ENCODE results near the gene LSG1. TPM values are rescaled to one million over a fixed set of nuclear protein-coding genes. Genes with fewer than 3 reads are reported as not detected.

Gene LSG1
- total RNA-seq, 4 donors from 2014 or later: 42.9 to 120 (median 81.9) TPM

DNA sequence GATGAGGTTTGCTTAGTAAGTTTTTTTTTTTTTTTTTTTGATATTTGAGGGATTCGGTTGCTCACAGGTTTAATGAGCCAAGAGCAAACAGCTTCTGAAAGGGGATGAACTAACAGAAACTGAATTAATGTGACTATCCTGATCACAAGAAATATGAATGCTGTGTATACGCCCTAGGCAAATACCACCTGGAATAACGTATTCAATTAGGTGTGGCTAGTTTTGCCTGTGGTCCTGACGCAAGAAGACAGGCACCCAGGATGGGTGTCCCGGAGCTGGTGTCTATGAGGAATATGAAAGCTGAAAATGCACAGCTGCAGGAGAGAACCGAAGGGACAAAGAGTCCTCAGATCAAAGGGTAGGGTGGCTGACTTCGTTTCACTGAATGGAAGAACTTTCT is 14.6 kb downstream of the LSG1 start:
- no peak for TF ChIP-seq POLR2A (IDR thresholded peaks at IDR 0.05)
- TF ChIP-seq, protein P1, sequence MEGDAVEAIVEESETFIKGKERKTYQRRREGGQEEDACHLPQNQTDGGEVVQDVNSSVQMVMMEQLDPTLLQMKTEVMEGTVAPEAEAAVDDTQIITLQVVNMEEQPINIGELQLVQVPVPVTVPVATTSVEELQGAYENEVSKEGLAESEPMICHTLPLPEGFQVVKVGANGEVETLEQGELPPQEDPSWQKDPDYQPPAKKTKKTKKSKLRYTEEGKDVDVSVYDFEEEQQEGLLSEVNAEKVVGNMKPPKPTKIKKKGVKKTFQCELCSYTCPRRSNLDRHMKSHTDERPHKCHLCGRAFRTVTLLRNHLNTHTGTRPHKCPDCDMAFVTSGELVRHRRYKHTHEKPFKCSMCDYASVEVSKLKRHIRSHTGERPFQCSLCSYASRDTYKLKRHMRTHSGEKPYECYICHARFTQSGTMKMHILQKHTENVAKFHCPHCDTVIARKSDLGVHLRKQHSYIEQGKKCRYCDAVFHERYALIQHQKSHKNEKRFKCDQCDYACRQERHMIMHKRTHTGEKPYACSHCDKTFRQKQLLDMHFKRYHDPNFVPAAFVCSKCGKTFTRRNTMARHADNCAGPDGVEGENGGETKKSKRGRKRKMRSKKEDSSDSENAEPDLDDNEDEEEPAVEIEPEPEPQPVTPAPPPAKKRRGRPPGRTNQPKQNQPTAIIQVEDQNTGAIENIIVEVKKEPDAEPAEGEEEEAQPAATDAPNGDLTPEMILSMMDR (IDR thresholded peaks at IDR 0.05): no peak
- Histone ChIP-seq H3K27me3 (no peaks in the 10 kb centered on the region), H3K36me3 (peaks cover 0 to 70% (median 0%) of the 10 kb centered on the region in 3 donors), H3K27ac (no peak overlapping the region), H3K4me3 (no peak overlapping the region), H3K9me3 (no peaks in the 10 kb centered on the region), H3K4me1 (no peaks in the 10 kb centered on the region)
- DNase-seq: no peak

DNA sequence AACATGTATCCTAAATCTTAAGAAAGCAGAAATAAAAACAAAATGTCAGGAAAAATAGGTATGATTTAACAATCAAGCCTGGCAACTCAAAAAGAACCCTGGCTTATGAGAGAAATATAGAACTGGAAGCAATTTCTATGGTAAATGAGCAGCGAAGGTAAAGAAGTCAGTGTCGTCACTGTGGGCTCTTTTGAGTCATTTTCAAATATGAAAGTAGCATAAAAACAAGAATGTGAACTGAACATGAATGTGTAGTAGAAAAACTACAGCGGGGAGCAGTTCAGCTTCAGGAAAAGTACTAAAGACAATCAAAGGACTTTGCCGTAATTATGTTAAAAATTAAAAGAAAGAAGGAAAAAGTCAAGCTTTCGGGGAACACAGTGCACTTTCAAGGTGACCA is 17.5 kb downstream of the LSG1 start:
- Histone ChIP-seq H3K4me3 (no peak overlapping the region), H3K36me3 (peaks cover 0 to 73% (median 0%) of the 10 kb centered on the region in 3 donors), H3K27ac (no peak overlapping the region), H3K9me3 (no peaks in the 10 kb centered on the region), H3K27me3 (no peaks in the 10 kb centered on the region), H3K4me1 (no peaks in the 10 kb centered on the region)
- DNase-seq: no peak
- TF ChIP-seq POLR2A (IDR thresholded peaks at IDR 0.05): no peak
- TF ChIP-seq, protein P1 (IDR thresholded peaks at IDR 0.05): no peak

DNA sequence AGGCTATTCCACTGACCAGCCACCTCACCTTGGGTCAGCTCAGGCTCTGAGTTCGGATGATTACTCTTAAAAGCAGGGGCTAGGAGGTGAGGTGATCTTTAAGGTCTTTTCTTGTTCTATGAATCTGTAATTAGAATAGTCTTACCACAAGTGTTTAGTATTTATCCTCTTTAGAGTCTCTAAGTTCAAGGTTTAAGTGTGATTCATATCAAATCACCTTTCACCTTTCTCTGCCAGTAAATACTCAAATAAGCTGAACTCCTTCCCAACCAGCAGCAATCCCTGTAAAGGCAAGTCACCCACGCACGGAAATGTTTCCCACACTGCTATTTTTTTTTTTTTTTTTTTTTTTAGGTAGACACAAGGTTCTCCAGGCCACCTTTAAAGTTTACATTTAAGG is 24.2 kb downstream of the LSG1 start:
- Histone ChIP-seq H3K9me3 (no peaks in the 10 kb centered on the region), H3K27me3 (no peaks in the 10 kb centered on the region), H3K36me3 (peaks cover 0 to 85% (median 0%) of the 10 kb centered on the region in 3 donors), H3K4me1 (no peaks in the 10 kb centered on the region), H3K4me3 (no peak overlapping the region), H3K27ac (no peak overlapping the region)
- DNase-seq: no peak
- TF ChIP-seq, protein P1 (IDR thresholded peaks at IDR 0.05): no peak
- no peak for TF ChIP-seq POLR2A (IDR thresholded peaks at IDR 0.05)

DNA sequence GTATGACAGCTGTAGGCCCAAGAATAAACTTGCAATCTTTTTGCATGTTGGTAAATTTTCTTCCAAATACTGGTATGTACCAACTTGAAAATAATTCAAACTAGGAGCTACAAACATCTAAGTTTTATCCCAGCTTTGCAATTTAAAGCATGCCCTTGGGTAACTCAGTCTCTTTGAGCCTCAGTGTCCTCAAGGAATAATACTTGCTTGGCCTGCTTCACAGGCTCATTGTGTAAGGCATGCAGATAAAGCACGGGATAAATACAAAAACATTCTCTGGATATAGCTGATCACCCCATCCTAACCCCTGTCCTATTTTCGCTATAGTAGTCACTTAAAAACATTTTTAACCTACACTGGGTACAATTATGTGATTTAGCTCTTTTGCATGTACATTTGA is 29.2 kb downstream of the LSG1 start:
- Histone ChIP-seq H3K4me1 (no peaks in the 10 kb centered on the region), H3K4me3 (no peak overlapping the region), H3K27me3 (no peaks in the 10 kb centered on the region), H3K9me3 (no peaks in the 10 kb centered on the region), H3K36me3 (peaks cover 0 to 69% (median 0%) of the 10 kb centered on the region in 3 donors), H3K27ac (no peak overlapping the region)
- TF ChIP-seq POLR2A (IDR thresholded peaks at IDR 0.05): no peak
- TF ChIP-seq, protein P1 (IDR thresholded peaks at IDR 0.05): no peak
- DNase-seq: no peak

DNA sequence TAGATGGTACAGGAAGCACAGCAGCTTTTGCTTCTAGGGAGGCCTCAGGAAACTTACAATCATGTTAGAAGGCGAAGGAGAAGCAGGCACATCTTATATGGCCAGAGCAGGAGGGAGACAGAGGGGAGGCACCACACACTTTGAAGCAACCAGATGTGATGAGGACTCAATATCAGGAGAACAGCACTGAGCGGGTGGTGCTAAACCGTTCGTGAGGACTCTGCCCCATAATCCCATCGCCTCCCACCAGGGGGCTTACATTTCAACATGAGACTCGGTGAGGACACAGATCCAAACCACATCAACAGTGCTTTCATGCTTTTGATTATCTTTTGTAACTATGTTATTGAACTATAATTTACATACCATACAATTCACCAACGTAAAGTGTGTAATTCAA is 31.2 kb downstream of the LSG1 start:
- Histone ChIP-seq H3K9me3 (no peaks in the 10 kb centered on the region), H3K4me3 (no peak overlapping the region), H3K27ac (peak overlapping the region in 2 of 4 donors; percentile 20), H3K27me3 (no peaks in the 10 kb centered on the region), H3K4me1 (no peaks in the 10 kb centered on the region), H3K36me3 (peaks cover 0 to 57% (median 0%) of the 10 kb centered on the region in 3 donors)
- no peak for DNase-seq
- TF ChIP-seq, protein P1 (IDR thresholded peaks at IDR 0.05): no peak
- TF ChIP-seq POLR2A (IDR thresholded peaks at IDR 0.05): no peak
